Measurements from ENCODE around the gene SPINK4. TPM values are rescaled to one million over a fixed set of nuclear protein-coding genes. Genes with fewer than 3 reads are reported as not detected.

SPINK4 gene
- total and polyA plus RNA-seq, 3 experiments from 2014 or later: not detected

DNA sequence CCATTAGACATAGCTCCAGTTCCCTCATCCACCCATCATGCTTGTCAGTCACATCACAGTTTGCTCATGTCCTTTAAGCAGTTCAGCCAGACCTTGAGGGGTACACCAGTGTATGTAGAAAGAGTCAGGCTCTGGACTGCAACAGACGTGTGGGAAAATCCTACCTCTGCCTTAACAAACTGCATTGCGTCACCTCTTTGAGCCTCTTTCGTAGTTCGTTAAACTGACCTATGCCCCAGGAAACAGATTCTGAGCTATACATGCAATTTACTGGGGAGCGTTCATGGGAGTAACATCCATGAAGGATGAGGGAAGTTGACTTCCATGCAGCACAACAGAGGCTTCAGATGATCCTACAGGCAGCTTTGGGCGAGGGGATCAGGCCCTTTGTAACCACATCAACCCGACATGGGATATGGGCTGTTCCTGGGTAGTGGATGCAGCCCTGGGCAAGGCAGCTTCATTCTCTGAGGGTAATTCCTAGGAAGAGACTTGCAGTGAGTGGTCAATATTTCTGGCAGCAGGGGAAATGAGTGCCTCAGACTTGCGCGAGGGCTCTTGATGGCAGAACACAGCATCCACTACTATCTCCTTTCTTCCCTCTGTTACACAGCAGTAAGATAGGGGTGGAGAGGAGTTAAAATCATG lies 4.3 kb downstream of the SPINK4 start:
- CTCF ChIA-PET: interaction anchor here (1.5 kb wide), 1 partner anchor 9 kb away, joined by 3 read pairs; no protein-coding TSS in a partner anchor

DNA sequence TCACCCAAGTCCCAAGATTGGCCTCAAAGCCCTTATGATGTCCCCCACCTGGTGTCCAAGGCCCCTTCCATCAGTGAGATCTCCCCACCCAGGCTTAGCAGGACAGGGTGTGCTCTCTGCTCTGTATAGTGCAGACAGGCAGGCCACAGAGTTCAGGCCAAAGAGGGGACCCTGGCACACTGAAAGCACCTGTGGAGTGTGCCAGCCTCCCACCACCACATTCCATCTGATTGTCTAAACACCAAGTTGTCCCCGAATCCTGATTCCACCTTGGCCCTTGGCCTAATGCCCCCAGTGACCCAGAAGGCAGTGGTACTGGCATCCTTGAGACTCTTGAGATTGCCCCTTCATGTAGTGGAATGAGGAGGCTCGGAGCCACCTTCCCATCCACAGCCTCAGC lies 5.4 kb downstream of the SPINK4 start:
- no peak overlapping the region for H3K4me3 Mint-ChIP-seq
- Histone ChIP-seq H3K27ac (ENCODE audit: low read depth, low read length) (no peak overlapping the region), H3K4me3 (ENCODE audit: low read length) (no peak overlapping the region), H3K27me3 (ENCODE audit: insufficient read depth, low read length, poor library complexity, severe bottlenecking) (no peaks in the 10 kb centered on the region), H3K4me1 (ENCODE audit: insufficient read depth, low read length) (no peaks in the 10 kb centered on the region), H3K9me3 (ENCODE audit: low read length) (no peaks in the 10 kb centered on the region), H3K36me3 (ENCODE audit: insufficient read depth, low read length) (no peaks in the 10 kb centered on the region)
- POLR2A ChIA-PET: no interaction called here
- CTCF ChIA-PET: interaction anchor here (1.5 kb wide), 1 partner anchor 8 kb away, joined by 3 read pairs; no protein-coding TSS in a partner anchor
- no peak for DNase-seq
- peaks cover 4 to 14% (median 13%) of the 10 kb centered on the region in 3 donors for H3K36me3 Mint-ChIP-seq
- H3K27me3 Mint-ChIP-seq: peaks cover 2 to 7% of the 10 kb centered on the region in 2 donors
- H3K4me1 Mint-ChIP-seq: no peaks in the 10 kb centered on the region
- H3K27ac Mint-ChIP-seq: peak overlapping the region in 1 of 8 donors; percentile 62
- H3K9me3 Mint-ChIP-seq: no peaks in the 10 kb centered on the region

More for the DNA sequence above, 4.3 kb downstream of the SPINK4 start:
- POLR2A ChIA-PET: no interaction called here
- peaks cover 4 to 12% (median 12%) of the 10 kb centered on the region in 3 donors for H3K36me3 Mint-ChIP-seq
- H3K27ac Mint-ChIP-seq: no peak overlapping the region
- no peaks in the 10 kb centered on the region for H3K9me3 Mint-ChIP-seq
- no peaks in the 10 kb centered on the region for H3K4me1 ChIP-seq (ENCODE audit: insufficient read depth, low read length)
- H3K27ac ChIP-seq (ENCODE audit: low read depth, low read length): no peak overlapping the region
- peaks cover 2 to 7% of the 10 kb centered on the region in 2 donors for H3K27me3 Mint-ChIP-seq
- DNase-seq: no peak
- H3K27me3 ChIP-seq (ENCODE audit: insufficient read depth, low read length, poor library complexity, severe bottlenecking): no peaks in the 10 kb centered on the region
- H3K9me3 ChIP-seq (ENCODE audit: low read length): no peaks in the 10 kb centered on the region
- H3K36me3 ChIP-seq (ENCODE audit: insufficient read depth, low read length): no peaks in the 10 kb centered on the region
- no peak overlapping the region for H3K4me3 ChIP-seq (ENCODE audit: low read length)
- peaks cover 0 to 3% (median 2%) of the 10 kb centered on the region in 3 donors for H3K4me1 Mint-ChIP-seq
- H3K4me3 Mint-ChIP-seq: no peak overlapping the region

DNA sequence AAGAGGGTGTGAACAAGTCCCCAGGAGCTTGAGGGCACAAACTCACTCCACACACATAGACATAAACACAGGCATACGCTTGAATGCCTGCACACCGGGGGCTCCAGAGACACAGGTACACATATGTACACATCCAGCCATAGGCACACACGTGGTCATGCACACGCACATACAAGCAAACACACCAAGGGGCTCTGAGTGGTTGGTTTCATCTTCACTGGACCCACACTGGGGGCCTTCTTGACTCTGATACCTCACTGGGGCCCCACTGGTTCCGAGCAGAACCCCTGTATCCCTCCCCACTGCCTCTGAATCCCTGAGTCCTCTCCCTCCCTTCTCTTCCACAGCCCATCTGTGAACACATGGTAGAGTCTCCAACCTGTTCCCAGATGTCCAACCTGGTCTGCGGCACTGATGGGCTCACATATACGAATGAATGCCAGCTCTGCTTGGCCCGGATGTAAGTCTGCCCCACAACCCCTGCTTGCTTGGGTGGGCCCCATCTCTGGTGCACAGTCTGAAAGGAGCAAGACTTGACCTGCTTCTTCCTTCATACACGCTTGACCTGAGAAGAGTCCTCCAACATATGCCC lies 6.4 kb downstream of the SPINK4 start:
- POLR2A ChIA-PET: no interaction called here

DNA sequence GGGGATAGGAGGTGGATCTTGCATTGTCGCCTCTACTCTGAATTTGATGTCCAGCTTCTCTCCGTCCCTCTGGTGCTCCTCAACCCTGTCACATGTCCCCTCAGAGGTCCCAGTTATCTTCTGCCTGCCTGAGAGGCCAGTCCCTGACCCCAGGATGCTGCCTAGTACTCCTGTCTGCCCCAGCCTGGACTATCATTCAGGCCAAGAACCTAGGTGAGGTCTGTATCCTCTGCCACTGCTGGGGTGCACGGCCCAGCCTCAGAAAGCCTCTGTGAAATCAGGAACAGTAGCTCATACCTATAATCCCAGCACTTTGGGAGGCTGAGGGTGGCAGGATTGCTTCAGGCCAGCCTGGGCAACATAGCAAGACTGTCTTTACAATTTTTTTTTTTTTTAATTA lies 8.6 kb downstream of the SPINK4 start:
- Histone ChIP-seq H3K9me3 (ENCODE audit: low read length) (no peaks in the 10 kb centered on the region), H3K4me3 (ENCODE audit: low read length) (no peak overlapping the region), H3K27me3 (ENCODE audit: insufficient read depth, low read length, poor library complexity, severe bottlenecking) (no peaks in the 10 kb centered on the region), H3K4me1 (ENCODE audit: insufficient read depth, low read length) (no peaks in the 10 kb centered on the region), H3K27ac (ENCODE audit: low read depth, low read length) (no peak overlapping the region), H3K36me3 (ENCODE audit: insufficient read depth, low read length) (peaks cover 10% of the 10 kb centered on the region)
- Mint-ChIP-seq H3K9me3 (no peaks in the 10 kb centered on the region), H3K4me1 (no peaks in the 10 kb centered on the region), H3K27ac (no peak overlapping the region), H3K27me3 (no peaks in the 10 kb centered on the region), H3K4me3 (no peak overlapping the region), H3K36me3 (peaks cover 9 to 35% (median 20%) of the 10 kb centered on the region in 3 donors)
- POLR2A ChIA-PET: interaction anchor here (1.1 kb wide), 1 partner anchor 42 kb away, joined by 11 read pairs; the partner anchor contains the start of gene NFX1
- CTCF ChIA-PET: interaction anchor here (1.5 kb wide), 1 partner anchor 10 kb away, joined by 3 read pairs; no protein-coding TSS in a partner anchor
- DNase-seq: no peak

More for the DNA sequence above, 6.4 kb downstream of the SPINK4 start:
- Mint-ChIP-seq H3K27ac (no peak overlapping the region), H3K27me3 (peaks cover 0 to 2% of the 10 kb centered on the region in 2 donors), H3K9me3 (no peaks in the 10 kb centered on the region), H3K4me1 (no peaks in the 10 kb centered on the region), H3K36me3 (peaks cover 4 to 21% (median 13%) of the 10 kb centered on the region in 3 donors), H3K4me3 (no peak overlapping the region)
- no peak overlapping the region for H3K4me3 ChIP-seq (ENCODE audit: low read length)
- no peaks in the 10 kb centered on the region for H3K36me3 ChIP-seq (ENCODE audit: insufficient read depth, low read length)
- CTCF ChIA-PET: no interaction called here
- no peaks in the 10 kb centered on the region for H3K4me1 ChIP-seq (ENCODE audit: insufficient read depth, low read length)
- H3K9me3 ChIP-seq (ENCODE audit: low read length): no peaks in the 10 kb centered on the region
- H3K27ac ChIP-seq (ENCODE audit: low read depth, low read length): no peak overlapping the region
- H3K27me3 ChIP-seq (ENCODE audit: insufficient read depth, low read length, poor library complexity, severe bottlenecking): no peaks in the 10 kb centered on the region
- DNase-seq: no peak

DNA sequence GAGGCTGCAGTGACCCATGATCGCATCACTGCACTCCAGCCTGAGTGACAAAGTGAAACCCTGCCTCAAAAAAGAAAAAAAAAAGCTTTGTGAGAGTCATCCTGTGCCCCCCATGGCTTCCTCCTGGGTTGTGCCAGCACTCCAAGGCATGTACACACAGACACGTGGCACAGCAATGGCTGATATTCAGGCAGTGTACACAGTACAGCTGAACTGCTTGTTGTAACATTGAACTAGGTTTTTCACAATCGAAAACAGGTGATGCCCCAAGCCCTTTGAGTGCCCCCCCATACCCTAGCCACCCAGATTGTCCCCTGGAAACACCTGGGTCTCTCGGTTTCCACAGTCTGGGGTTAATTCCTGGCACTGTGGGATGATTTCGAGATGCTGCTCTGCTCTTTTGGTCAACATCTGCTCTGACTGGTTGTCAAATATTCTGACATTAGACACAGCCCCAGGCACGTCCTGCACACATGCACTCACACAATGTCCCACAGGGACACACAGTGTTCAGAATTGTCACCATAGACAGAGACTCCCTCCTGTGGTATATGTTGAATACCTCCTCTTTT lies 9.2 kb downstream of the SPINK4 start:
- no peaks in the 10 kb centered on the region for H3K27me3 ChIP-seq (ENCODE audit: insufficient read depth, low read length, poor library complexity, severe bottlenecking)
- Mint-ChIP-seq H3K4me3 (no peak overlapping the region), H3K9me3 (no peaks in the 10 kb centered on the region), H3K27ac (peak overlapping the region in 1 of 8 donors; percentile 40), H3K27me3 (no peaks in the 10 kb centered on the region), H3K4me1 (no peaks in the 10 kb centered on the region), H3K36me3 (peaks cover 9 to 38% (median 20%) of the 10 kb centered on the region in 3 donors)
- POLR2A ChIA-PET: interaction anchor here (0.6 to 1.1 kb wide), 2 partner anchors 14 to 41 kb away, joined by 3 to 11 read pairs; partner anchors contain the start of gene NFX1
- no peaks in the 10 kb centered on the region for H3K9me3 ChIP-seq (ENCODE audit: low read length)
- no peak overlapping the region for H3K4me3 ChIP-seq (ENCODE audit: low read length)
- DNase-seq: no peak
- CTCF ChIA-PET: interaction anchor here (1.5 kb wide), 1 partner anchor 9 kb away, joined by 3 read pairs; no protein-coding TSS in a partner anchor
- no peaks in the 10 kb centered on the region for H3K4me1 ChIP-seq (ENCODE audit: insufficient read depth, low read length)
- peaks cover 10% of the 10 kb centered on the region for H3K36me3 ChIP-seq (ENCODE audit: insufficient read depth, low read length)
- H3K27ac ChIP-seq (ENCODE audit: low read depth, low read length): no peak overlapping the region

DNA sequence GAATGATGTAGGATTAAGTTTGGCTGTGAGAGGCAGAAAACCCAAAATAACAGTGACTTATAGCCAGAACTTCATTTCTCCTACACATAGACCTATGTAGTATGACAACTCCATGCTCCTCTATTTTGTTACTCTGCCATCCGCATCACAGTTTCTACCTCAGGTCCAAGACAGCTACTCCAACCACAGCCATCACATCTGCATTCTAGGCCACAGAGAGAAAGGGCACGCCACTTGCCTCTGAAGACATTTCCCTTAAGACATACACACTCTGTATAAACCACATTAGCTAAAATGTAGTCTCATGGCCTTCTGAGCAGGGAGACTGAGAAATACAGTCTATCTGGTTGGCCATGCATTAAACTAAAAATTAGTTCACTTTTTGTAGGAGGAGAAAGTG lies 10.0 kb downstream of the SPINK4 start:
- Mint-ChIP-seq H3K9me3 (no peaks in the 10 kb centered on the region), H3K4me1 (no peaks in the 10 kb centered on the region), H3K4me3 (no peak overlapping the region), H3K27me3 (no peaks in the 10 kb centered on the region), H3K36me3 (peaks cover 9 to 47% (median 28%) of the 10 kb centered on the region in 3 donors), H3K27ac (peak overlapping the region in 4 of 8 donors; percentile 1 to 28 (median 8))
- H3K36me3 ChIP-seq (ENCODE audit: insufficient read depth, low read length): peaks cover 19% of the 10 kb centered on the region
- H3K9me3 ChIP-seq (ENCODE audit: low read length): no peaks in the 10 kb centered on the region
- POLR2A ChIA-PET: no interaction called here
- H3K27ac ChIP-seq (ENCODE audit: low read depth, low read length): no peak overlapping the region
- H3K4me1 ChIP-seq (ENCODE audit: insufficient read depth, low read length): no peaks in the 10 kb centered on the region
- no peak for DNase-seq
- no peaks in the 10 kb centered on the region for H3K27me3 ChIP-seq (ENCODE audit: insufficient read depth, low read length, poor library complexity, severe bottlenecking)
- no peak overlapping the region for H3K4me3 ChIP-seq (ENCODE audit: low read length)
- CTCF ChIA-PET: no interaction called here

DNA sequence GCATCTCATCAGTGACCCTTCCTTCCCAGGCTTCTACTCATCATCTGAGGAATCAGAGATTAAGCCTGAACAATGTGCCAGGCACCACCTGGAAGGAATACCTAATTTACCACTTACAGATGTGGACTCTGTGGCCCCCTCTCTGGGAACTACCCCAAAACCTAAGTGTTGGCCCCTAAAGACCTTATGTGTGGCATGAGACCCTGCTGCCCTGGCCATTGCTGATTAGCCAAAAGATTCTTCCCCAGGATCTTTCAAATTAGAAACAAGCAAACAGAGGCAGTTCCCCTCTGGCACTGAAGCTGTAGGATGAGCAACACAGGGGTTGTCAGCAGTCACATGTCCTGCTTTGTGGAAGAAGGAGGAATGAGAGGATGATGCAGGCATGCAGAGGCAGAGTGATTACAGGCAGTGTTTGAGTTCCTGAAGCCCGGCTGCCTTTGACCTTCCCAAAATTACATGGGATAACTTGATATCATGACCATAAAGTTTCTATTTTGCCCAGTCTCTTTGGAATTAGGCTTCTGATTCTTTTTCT lies 10.6 kb downstream of the SPINK4 start:
- CTCF ChIA-PET: no interaction called here
- H3K36me3 ChIP-seq (ENCODE audit: insufficient read depth, low read length): peaks cover 24% of the 10 kb centered on the region
- DNase-seq: no peak
- no peaks in the 10 kb centered on the region for H3K9me3 Mint-ChIP-seq
- no peaks in the 10 kb centered on the region for H3K27me3 Mint-ChIP-seq
- POLR2A ChIA-PET: no interaction called here
- H3K36me3 Mint-ChIP-seq: peaks cover 10 to 52% (median 29%) of the 10 kb centered on the region in 3 donors
- H3K9me3 ChIP-seq (ENCODE audit: low read length): no peaks in the 10 kb centered on the region
- H3K27me3 ChIP-seq (ENCODE audit: insufficient read depth, low read length, poor library complexity, severe bottlenecking): no peaks in the 10 kb centered on the region
- no peaks in the 10 kb centered on the region for H3K4me1 Mint-ChIP-seq
- H3K27ac Mint-ChIP-seq: peak overlapping the region in 2 of 8 donors; percentile 28 to 48
- no peaks in the 10 kb centered on the region for H3K4me1 ChIP-seq (ENCODE audit: insufficient read depth, low read length)
- H3K27ac ChIP-seq (ENCODE audit: low read depth, low read length): no peak overlapping the region
- H3K4me3 Mint-ChIP-seq: no peak overlapping the region
- H3K4me3 ChIP-seq (ENCODE audit: low read length): no peak overlapping the region

DNA sequence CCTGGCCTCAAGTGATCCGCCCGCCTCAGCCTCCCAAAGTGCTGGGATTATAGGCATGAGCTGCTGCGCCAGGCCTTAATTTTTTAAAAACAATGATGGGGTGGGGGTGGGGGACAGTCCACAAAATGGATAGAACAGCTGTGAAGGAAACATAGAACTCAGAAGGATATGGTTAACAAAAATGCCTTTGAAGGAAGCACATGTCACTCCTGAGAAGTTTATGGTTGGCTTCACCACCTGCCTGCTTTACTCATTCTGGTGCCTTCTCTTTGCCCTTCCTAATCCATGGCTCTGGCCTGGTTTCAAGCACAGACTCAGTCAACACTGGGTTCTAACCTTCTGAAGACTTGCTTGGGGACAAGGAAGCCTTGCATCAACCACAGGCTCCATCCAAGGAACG lies 14.2 kb downstream of the SPINK4 start:
- peaks cover 10 to 75% (median 32%) of the 10 kb centered on the region in 3 donors for H3K36me3 Mint-ChIP-seq
- peaks cover 52% of the 10 kb centered on the region for H3K36me3 ChIP-seq (ENCODE audit: insufficient read depth, low read length)

More for the DNA sequence above, 14.2 kb downstream of the SPINK4 start:
- ChIA-PET CTCF (no interaction called here), POLR2A (interaction anchor here (0.7 kb wide), 1 partner anchor 178 kb away, joined by 8 read pairs; the partner anchor contains the start of gene SMU1)
- no peak overlapping the region for H3K4me3 Mint-ChIP-seq
- DNase-seq: no peak
- H3K4me1 Mint-ChIP-seq: peaks cover 0 to 6% (median 3%) of the 10 kb centered on the region in 3 donors
- H3K9me3 Mint-ChIP-seq: no peaks in the 10 kb centered on the region
- Histone ChIP-seq H3K4me1 (ENCODE audit: insufficient read depth, low read length) (no peaks in the 10 kb centered on the region), H3K27me3 (ENCODE audit: insufficient read depth, low read length, poor library complexity, severe bottlenecking) (no peaks in the 10 kb centered on the region), H3K4me3 (ENCODE audit: low read length) (no peak overlapping the region), H3K27ac (ENCODE audit: low read depth, low read length) (no peak overlapping the region), H3K9me3 (ENCODE audit: low read length) (no peaks in the 10 kb centered on the region)
- H3K27me3 Mint-ChIP-seq: no peaks in the 10 kb centered on the region
- H3K27ac Mint-ChIP-seq: peak overlapping the region in 1 of 8 donors; percentile 9

All from CD8-positive, alpha-beta memory T cell (primary cell).